Stimulated activated CD8-positive, alpha-beta memory T cell treated with anti-CD3 and anti-CD28 coated beads, Interleukin-7, amount 100 ng/mL, for 24 hours (primary cell): ENCODE results near the gene PHF21B.
"Not testable (repeated sequence)": the region's sequence is repeated elsewhere in the genome, so short reads cannot be mapped to it uniquely, and the experiment has no call there.

Experiments
- DNase-seq: peaks from one replicate; pipeline ENCODE4 v3.0.0-alpha.2; 2020; ENCODE audit warnings: low read depth

The PHF21B gene

GRCh38 chr22:44917372-44918165, 92.2 kb downstream of the PHF21B start:
- DNase-seq = no peak

GRCh38 chr22:44916281-44917231, 93.2 kb downstream of the PHF21B start:
- DNase-seq = no peak

- DNase-seq = no peak
Observed at GRCh38 chr22:44915441-44915840, 94.4 kb downstream of the PHF21B start.

DNA sequence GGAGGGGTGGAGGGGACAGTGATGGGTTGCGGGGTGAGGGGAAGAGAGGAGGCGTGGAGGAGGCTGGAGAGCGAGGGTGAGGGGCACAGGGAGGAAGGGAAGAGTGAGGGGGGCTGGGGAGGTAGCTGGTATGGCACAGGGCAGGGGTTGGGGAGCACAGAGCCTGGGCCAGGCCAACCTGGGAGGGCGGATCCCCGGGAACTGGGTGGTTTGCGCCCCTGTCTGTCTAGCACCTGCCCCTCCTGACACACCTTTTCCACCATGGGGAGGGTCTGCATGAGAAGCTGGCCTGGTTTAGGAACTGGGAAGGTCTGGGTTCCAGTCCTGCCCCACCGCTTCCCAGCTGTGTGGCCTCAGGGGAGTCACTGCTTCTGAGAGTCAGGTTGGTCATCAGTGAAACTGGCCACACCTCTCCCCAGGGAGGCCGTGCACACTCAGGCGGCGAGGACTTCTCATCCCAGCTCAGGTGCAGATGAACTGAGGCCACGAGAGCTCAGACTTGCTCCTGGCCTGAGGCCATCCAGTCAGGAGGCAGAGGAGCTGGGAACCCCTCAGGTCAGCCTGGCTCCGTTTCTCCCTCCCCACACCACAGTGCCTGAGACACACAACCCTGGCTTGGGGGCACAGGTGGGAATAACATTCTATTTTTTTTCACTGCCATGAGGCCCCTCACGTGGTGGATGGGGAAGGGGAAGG, 95.6 kb downstream of the PHF21B start:
- DNase-seq = no peak

DNA sequence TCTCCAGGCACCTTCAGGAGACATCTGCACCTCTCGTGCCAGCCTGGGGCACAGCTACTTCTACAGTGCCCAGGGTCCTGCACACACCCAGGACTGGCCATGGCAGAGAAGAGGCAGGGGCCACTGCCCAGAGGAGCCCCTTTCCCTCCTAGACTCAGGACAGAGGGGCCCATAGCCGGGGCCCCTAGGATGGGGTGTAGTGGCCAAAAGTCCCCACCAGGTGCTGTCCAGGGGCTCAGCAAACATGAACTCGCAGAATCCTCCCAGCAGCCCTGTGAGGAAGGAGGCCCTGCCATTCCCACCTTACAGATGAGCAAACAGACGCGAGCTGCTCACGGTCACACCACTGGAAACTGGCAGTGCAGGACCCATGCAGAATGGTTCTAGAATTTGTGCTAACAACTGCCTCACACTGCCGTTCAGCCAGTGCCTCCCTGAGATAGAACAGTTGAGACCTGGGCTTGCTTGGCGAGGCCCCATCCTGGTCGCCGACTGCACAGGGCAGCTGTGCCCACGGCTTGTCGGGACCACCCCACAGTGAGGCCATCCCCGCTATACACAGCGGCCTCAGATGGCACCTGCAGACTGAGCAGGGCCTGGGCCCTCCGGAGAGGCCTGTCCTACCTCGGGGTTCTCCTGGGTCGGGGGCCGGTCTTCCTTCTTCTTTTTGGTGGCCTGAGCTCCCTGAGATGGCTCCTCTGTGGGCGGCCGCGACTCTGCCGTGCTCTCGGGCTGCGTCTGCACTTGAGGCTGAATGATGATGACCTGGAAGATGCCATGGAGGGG, 96.4 kb downstream of the PHF21B start:
- DNase-seq = no peak

GRCh38 chr22:44909241-44909640, 100.6 kb downstream of the PHF21B start:
- no peak for DNase-seq

GRCh38 chr22:44907765-44908737, 101.8 kb downstream of the PHF21B start:
- DNase-seq = no peak

DNA sequence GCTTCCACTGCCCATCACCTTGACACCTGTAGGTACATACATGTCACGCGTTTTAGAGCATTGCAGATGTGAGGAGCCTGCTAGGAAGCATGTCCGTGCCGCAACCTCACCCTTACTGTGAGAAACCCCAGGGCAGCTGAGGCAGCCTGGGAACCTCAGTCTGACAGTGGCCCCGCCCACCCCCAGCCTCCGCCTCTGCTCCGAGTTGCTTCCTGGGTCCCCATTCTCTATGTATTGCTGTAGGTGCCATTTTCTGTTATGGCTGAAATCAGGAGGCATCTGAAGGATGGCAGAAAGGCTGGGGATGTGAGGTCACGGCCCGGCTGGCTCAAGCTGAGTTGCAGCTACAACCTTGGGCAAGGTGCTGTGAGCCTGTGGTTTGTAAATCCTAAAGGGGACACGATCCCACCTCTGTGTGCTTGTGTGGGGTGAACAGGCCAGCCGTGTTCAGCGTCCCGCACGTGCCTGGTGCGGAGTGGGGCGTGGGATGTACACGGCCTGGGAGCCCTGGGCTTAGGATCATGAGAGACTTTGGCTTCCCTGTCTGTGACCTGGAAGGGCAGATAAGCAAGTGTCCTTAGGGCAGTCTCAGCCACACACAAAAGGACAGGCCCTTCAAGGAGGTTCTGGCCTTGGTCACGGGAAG, 102.7 kb downstream of the PHF21B start:
- no peak for DNase-seq

- DNase-seq = no peak
Observed at GRCh38 chr22:44906248-44906936, 103.4 kb downstream of the PHF21B start.

- DNase-seq = not testable (repeated sequence)
Observed at GRCh38 chr22:44904492-44905152, 105.2 kb downstream of the PHF21B start.

DNA sequence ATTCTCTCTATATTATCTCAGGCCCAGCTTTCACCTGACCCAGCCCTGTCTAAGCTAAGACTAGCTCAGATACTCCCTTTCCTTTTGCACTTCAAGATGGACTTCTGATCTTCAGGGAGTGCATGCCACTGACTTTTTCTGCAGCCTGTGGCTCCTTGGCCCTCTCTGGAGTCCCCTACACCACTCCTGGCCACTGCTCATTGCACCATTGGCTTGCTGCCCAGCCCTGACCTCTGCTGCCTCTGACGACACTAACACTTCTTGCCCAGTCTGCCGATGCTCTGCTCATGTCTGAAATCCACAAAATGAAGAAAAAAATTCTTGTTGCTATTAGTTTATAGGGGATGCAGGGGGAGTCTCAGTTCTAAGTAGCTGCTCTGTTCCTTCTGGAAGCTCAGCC, 106.6 kb downstream of the PHF21B start:
- not testable (repeated sequence) for DNase-seq

GRCh38 chr22:44901301-44901700, 108.5 kb downstream of the PHF21B start:
- DNase-seq = no peak

DNA sequence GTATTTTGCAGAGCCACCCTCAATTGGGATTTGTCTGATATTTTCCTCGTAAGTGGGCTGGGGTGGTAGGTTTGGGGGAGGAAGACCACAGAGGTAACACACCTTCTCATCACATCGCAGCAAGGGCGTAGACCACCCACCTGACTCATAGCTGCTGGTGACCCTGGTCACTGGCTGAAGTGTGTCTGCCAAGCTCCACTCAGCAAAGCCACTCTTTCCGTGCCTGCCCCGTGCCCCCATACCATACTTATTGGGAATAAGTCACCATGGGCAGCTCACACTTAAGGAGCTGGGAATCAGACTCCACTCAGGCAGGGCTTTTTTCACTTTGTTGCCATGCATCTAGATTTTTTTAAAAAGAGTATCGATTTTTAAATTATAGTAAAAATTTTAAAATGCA, 111.6 kb downstream of the PHF21B start:
- DNase-seq = no peak

DNA sequence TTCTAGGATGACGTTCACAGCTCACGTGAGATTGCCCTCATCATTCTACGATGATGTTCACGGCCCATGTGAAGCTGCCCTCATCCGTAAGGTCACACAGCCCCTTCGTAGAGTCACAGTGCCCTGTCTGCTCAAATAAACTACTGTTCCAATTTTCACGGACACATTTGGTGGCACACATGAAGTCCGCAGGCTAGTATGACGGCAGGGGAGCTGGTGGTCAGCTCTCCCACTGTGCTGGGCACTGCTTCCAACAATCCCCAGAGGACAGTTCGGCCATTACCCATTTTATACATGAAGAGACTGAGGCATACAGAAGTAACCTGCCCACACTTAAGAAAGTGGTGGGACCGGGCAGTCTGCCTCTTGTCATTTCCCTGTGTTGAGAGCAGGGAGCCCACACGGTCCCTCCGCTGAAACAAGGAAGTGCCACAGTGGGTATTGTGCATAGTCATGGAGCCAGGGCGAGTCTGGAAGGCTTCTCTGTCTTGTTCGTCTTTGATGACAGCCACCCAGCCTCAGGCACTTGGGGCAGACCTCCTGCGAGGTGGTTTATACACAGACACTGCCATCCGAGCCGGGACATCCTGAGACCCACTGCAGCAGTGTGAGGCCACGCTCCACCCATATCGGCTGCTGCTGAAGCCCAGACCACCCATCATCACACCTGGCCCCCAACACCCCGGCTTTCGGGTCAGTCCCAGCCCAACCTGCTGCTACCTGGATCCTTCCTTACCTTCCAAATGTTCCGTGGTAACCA, 114.3 kb downstream of the PHF21B start:
- DNase-seq = no peak

GRCh38 chr22:44894782-44895181, 115.0 kb downstream of the PHF21B start:
- DNase-seq = no peak

DNA sequence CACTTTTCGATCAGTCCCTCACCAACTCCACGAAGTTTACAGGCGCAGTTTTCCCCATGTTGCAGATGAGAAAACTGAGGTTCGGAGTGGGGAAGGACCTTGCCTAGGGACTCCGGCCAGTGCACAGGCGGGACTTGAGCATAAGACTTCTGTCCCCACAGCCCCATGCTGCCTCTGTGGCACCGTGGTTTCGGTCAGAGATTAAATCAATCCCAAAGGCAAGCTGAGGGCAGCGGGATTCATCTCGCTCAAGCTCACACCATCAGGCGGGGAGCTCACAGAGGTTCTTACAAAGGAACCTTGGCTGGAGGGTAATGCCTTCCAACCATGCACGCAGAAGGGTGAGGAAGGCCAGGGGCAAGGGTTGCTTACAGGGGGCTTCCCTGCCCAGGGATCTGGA, 115.5 kb downstream of the PHF21B start:
- no peak for DNase-seq

GRCh38 chr22:44893731-44894080, 116.1 kb downstream of the PHF21B start:
- DNase-seq = no peak
